ENCODE data around the gene MAN2A2.

- TF ChIP-seq CTCF (IDR thresholded peaks at IDR 0.05) = no peak
- no peak for TF ChIP-seq POLR2A (IDR thresholded peaks at IDR 0.05)
These were observed 56.0 kb downstream of the MAN2A2 start for GRCh38 chr15:90959028-90959595.

Measured in Peyer's patch (tissue), 4 donors.